Activated CD4-positive, alpha-beta T cell treated with anti-CD3 and anti-CD28 coated beads, Interleukin-2, Interleukin-6, amounts not matched to agents 100 ng/mL and 50 ng/mL, durations not matched to agents 16 hours and 8 hours (primary cell): ENCODE measurements around the gene FMNL2.
A peak's percentile ranks its signal among the peaks of the same experiment; 100 is the strongest.

Experiments
- DNase-seq: peaks from one replicate; pipeline ENCODE4 v3.0.0-alpha.2; 2020

The FMNL2 gene

DNA sequence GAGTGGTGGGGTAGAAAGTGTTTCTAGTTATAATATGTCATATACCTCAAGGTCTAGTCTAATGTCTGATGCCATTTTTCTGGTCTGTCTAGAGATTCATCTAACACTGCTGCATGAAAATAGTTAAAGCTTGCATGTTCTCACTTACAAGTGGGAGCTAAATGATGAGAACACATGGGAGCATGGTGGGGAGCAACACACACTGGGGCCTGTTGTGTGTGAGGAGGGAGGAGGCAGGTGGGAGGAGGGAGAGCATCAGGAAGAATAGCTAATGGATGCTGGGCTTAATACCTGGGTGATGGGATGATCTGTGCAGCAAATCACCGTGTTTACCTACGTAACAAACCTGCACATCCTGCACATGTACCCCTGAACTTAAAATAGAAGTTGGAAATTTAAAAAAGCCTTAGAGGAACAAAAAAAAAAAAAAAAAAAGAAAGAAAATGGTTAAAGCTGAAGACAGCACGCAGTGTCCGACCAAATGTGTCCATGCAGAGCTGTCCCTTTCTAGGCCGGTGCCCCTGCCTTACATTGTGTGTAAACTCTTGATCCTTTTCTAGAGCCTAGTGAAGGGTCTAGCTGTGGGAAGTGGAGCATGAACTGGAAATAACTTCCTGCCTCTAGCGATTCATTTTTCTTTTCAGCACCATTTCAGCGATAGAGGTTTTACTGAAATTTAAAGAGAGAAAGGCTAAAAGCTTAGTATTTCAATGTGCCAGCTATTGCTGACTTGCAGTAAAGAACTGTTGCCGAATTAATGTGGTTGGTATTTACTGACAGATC is 94.0 kb downstream of the FMNL2 start:
- DNase-seq: no peak

DNA sequence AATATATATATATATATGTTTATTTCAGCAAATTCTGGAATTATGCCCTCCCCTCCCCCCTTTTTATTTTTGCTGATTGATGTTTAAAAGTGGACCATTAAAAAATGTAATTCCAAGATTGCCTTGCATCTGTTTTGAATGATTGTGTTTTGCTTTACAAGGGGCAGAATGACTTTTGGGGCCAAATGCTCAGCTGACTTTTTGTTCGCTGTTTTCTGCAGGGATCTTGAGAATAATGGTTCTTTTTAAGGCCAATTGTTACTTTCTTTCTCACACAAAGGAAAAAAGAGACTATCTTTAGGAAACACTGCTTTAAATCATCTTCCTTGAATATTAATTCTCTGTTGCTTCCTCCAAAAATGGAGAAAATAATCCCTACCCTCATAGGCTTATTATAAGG is 95.9 kb downstream of the FMNL2 start:
- DNase-seq: no peak

DNA sequence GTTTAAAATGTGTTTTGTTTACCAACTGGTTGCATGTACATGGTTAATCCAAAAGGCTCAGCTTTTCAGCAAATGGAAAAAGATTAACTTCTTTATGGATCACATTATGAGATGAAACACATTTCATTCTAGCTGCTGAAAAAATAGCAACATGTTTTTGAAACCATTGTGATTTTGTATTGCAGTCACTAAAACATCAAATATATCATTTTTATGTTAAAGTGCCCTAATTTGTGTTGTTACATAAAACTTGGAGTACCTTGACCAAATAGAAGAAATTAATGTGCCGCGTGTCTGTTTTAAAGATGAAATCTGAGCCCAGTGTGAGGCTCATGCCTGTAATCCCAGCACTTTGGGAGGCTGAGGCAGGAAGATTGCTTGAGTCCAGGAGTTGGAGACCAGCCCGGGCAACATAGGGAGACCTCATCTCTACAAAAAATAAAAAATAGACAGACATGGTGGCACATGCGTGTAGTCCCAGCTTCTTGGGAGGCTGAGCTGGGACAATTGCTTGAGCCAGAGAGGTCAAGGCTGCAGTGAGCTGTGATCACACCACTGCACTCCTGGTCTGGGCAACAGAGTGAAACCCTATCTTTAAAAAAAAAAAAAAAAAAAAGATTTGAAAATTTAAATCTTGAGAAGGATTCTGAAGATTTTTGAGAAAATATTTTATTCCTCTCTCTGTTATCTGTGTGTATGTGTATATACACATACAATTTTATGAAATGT is 96.6 kb downstream of the FMNL2 start:
- no peak for DNase-seq

DNA sequence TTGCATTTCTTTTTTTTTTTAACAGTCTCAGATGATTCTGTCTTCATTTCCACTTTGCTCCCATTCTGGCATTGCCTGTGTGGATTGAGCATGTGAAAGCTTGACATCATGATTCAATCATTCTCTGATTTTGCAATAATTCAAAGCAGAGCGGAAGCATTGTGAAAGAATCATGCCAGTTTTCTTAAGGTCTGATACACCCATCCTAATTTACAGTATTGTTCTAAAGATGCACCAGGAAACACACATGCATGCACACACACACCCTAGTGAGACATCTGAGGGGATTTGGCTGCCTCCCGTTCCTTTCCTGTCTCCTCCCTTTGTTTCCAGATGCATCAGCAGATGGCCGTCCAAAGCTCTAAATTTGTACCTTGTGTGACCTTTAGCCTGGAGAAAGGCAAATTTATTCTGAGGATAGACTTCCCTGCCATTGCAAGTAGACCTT is 97.3 kb downstream of the FMNL2 start:
- DNase-seq: no peak

DNA sequence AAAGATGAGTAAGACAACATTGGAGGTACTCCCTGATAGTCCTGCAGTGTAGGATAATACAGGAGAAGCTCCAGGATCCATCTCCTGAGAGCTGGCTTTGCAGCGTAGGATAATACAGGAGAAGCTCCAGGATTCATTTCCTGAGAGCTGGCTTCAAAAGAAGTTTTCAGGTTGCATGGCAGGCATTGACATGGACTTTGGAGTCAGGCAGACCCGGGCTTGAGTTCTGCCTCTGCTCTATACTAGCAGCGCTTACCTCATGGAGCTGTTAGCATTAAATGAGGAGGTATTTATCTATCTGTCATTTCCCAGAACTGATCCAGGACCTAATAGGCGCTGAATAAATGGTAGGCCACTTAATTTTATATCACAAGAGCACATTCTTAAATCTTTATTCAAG is 97.8 kb downstream of the FMNL2 start:
- DNase-seq: no peak

DNA sequence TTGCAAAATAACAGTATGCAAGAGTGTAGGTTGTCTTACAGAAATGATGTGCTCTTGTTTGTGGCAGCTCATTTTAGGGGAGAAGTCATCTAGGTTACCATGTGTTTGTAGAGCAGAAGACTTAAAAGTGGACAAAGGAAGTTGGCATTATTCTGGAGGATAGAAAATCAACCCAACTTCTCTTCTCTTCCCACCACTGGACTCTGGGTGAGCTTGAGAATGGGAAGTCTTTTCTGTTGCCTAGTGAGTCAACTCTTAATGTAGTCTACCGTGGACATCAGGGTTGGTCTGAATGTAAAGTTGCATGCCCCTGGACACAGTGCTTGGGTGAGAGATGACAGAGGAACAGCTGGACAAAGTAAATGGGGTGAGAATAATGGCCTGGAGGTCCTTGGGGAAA is 98.3 kb downstream of the FMNL2 start:
- no peak for DNase-seq

DNA sequence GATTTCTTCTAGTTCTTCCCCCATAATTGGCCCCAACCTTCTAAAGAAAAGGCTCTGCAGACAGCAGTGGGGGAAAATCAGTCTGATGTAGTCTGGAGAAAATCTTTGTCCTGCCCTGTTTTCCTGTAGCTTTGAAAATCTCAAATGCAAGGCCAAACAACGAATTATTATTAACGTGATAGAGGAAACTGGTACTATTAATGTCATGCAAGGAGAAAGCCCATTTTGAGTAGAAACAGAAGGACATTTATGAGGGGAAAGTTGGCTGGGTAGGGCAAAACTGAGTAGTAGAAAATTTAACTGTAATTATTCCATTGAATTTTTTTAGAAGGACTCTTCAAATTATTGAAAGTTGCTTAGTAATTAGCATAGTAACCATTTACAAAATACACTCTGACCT is 98.8 kb downstream of the FMNL2 start:
- DNase-seq: no peak

DNA sequence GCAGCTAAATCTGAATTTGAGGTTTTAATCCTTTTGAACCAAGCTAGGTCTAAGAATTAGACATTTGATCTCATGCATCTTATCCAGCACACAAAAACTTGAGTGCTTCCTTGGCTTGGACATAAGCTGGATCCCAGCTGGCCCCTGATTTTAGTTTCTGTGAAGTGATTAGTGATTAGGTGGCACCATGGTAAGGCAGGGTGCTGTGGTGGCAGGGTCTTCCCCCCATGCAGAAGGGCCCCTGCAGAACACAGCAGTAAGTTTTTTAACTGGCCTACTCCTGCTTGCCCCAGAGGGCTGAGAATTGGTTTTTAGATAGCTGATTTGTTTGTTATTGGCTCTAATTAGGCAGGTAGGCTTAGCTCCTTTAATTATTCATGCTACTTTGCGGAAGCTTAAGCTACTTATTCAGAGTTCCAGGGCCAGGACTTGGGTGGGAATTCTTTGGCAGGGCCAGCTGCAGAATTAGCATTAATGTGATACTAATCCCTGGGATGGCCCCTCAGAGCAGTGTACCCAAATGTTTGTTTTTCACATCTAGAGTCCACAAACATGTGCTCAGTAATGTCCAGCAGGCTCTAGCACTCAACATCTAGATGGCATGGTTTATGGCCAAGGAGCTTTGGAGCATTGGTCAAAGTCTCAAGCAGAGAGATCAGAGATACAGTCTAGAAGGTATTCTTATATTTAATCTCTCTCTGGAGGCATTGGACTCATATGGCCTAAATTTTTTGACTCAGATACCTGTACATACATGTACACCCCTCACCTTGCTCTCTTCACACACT is 99.6 kb downstream of the FMNL2 start:
- no peak for DNase-seq

DNA sequence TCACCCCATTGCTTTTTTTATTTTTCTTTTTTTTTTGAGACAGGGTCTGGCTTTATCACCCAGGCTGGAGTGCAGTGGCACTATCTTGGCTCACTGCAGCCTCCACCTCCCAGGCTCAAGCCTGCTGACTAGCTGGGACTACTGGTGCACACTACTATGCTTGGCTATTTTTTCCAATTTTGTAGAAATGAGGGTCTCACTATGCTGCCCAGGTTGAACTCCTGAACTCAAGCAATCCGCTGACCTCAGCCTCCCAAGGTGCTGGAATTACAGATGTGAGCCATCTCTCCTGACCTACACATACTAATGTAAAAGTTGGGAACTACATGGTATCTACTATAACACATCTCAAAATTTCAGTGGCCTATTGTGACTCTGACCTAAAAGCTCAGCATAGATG is 101.2 kb downstream of the FMNL2 start:
- no peak for DNase-seq

DNA sequence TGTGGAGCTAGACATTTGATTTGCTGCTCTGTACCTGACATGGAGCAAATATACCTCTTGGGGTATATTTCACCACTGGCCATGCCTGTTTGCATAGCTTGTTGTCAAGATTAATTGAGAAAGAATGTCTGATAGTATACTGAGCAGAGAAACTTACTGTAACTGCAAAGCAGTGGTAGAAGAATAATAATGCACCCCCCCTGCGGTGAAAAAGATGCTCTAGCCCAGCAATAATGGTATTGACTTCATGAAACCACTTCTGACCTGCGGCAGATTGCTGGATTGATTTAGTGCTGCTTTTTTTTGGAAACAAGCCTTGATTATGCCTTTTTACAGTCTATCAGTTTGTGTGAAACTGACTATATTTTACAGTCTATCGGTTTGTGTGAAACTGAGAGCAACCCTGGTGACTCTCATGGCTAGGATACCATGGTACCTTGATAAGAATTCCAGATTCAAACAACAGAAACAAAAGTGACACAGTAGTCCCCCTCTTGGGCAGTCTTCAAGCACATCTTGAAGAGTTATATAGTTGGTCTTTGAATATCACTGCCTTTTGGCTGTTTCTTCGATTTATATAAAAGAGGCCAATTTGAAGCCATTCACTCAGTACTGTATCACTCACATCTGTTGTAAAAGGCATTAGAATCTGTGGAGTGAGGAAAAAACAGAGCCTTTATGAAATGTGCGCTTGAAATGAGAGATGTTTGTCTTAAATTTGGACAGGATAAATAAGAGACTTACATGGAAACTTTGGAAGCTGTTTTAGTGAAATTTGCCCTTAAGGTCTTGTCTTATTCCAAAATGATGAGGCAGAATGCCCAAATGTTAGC is 102.5 kb downstream of the FMNL2 start:
- DNase-seq: no peak

DNA sequence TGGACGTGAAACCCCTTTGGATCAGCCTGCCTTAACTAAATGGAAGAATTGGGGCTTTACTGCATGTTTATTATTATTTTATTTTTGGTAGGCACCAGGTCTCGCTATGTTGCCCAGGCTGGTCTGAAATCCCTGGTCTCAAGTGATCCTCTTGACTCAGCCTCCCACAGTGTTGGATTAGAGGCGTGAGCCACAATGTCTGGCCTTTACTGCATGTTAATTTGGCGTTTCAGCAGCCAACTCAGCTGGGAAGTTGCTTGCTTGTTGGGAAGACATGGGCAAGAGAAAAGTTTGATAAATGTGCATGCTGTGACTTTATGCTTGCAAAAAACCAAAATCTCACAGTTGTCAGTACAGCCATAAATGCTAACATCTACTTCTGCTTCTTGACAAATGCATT is 105.1 kb downstream of the FMNL2 start:
- no peak for DNase-seq

DNA sequence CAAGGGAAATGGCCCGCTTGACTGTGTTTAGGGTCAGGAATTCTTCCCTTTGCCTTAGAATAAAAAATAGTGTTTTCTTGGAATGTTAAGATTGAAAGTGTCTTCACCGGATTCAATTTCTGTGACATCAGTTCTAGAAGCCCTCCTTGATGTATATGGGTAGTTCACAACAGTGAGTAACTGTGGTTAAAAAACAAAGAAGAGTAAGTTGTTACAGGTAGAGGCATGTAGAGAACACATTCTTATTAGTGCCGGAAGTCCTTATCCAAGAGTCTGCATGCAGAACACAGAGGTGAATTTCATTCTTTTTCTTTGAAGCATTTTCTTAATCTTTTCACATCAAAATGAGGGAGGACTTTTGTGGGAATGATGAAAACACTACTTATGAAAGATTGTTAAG is 105.5 kb downstream of the FMNL2 start:
- no peak for DNase-seq

DNA sequence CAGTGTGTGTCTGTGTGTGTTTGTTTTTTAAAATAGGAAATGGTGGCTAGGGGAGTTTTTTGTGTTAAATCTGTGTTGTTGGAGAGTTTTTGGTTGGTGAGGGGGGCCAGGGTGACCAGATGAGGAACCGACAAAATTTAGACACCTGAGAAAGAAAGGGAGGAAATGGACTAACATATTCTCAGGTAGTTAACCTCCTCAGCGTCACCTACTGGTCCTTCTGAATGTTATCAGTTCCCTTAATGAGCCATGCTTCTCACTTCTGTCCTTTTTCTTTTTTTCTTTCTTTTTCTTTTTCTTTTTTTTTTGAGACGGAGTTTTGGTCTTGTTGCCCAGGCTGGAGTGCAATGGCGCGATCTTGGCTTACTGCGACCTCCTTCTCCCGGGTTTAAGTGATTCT is 107.0 kb downstream of the FMNL2 start:
- DNase-seq: no peak

DNA sequence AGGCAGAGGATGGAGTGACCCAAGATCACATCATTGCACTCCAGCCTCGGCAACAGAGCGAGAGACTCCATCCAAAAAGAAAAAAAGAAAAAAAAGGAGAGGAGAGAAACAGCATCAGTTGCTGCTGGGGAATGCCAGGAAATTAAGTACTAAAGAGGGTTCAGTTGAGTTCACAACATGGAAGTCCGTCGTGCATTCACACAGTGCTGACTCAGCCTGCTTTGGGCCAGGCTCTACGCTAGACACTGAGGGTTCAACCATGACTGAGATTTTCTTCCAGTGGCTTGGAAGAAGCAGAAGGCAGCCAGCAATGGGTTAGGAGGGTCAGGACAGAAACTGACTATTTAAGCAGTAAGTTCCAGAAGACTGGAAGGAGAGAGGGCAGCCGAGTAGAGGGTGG is 108.8 kb downstream of the FMNL2 start:
- DNase-seq: no peak

DNA sequence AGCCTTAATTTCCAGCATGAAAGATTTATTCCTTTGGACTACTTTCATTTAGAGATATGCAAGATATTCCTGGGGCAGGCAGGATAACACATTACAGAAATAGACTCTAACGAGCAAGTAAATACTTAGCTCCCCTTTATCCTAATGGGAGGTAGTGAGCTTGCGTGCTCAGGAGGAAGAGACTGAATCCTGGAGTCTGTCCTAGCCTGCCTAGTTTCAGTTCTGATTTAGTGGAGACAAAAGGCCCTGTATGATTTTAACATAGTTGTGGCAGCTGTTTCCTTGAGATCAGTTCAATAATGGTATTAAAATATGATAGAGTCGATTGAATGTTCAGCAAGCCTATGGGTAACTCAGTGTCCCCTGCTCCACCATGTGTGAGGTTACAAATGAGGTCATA is 109.5 kb downstream of the FMNL2 start:
- DNase-seq: no peak

DNA sequence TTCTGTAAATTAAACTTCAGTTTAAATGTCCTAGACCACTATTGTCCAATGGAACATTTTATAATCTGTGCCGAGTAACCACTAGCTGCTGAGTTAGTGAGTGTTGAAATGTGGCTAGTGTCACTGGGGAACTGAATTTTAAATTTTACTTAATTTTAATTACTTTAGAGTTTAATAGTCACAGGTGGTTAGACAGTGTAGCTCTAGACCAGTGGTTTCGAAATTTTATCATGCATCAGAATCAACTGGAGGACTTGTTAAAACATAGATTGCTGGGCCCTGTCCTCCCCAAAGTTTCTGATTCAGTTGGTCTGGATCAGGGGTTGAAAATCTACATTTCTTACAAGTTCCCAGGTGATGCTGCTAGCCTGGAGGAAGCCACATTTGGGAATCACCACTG is 110.4 kb downstream of the FMNL2 start:
- DNase-seq: no peak

DNA sequence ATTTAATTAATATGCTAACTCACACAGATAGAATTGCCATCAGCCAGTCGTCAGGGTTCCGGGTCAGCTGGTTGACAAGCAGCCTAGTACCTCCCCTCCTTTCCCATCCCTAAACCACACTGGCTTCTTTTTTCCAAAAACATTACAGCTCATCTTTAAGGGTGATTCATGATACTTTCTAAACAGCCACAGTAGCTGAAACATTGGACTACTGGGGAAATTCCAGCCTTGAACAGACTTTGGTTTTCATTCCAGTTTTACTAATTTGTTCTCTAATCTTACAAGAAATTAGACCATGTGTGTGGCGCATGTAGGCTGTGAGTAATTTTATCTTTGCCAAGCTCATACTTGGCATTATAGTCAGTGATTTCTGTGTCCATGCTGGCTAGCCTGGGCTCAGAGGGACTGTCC is 110.8 kb downstream of the FMNL2 start:
- peak; percentile 28 for DNase-seq

DNA sequence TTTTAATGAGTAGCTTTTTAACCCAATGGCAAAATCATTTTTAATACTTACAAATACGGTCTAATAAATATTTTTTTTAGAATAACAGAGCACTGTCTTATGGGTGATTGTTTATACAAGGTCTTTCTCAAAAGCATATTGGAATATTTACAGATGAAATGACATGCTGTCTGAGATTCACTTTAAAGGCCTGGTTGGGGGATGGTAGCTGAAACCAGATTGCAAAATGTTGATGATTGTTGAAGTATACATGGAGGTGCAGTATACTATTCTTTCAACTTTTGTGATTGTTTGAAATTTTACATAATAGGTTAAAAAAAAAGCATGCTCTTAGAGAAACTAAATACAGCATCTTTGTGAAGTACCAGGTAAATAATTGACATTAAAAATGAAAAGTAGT is 111.2 kb downstream of the FMNL2 start:
- DNase-seq: no peak

DNA sequence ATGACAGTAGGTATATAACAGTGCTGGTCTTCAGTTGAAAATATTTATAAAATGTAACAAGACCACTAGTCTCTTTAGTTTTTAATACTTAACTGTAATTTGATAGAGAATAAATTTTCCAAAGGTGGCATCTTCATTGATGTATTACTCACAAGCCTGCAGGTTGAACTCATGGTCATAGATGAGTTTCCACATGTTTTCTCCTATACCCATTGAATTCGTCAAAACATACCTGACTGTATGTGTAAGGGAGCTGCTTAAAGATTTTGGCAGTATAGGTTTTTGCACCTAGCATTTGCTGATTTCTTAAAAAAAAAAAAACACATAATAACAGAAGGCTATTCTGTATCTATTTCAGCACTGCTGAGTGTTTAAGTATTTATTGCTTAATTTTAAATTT is 112.9 kb downstream of the FMNL2 start:
- no peak for DNase-seq

DNA sequence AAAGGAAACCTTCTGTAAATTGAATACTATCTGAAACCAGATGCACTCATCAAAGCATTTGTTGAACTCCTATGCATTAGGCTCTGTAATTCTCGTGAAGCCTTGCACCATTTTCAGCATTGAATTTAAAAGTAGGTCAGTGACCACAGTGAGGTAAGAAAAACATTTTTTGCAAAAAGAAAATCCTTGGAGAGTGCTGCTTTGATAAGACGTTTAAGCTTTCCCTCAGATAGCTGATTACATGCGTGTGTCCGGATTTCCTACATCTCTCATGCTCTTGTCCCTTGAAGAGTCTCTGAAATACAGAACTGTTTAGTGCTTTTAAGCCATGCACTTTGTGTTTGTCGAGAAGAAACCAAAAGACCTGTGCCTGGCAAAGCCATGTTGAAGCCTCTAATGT is 113.6 kb downstream of the FMNL2 start:
- no peak for DNase-seq

DNA sequence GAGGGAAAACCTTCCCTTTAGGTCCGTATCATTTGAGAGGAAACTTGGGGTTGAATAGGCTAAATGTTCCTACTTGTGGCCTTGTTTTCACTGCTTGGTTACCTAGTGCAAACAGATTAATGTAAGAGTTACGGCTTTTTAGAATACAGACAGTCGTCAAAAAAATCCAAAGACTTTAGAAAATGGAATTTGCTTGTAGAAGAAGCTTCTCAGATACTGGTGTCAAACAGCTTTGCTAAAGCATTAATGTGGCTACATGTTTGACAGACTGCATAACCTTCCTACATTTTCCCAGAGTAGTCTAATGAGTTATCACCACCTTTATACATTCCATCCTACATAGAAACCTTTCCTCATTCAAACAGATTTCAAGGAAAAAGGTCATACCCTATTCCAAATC is 114.6 kb downstream of the FMNL2 start:
- no peak for DNase-seq

DNA sequence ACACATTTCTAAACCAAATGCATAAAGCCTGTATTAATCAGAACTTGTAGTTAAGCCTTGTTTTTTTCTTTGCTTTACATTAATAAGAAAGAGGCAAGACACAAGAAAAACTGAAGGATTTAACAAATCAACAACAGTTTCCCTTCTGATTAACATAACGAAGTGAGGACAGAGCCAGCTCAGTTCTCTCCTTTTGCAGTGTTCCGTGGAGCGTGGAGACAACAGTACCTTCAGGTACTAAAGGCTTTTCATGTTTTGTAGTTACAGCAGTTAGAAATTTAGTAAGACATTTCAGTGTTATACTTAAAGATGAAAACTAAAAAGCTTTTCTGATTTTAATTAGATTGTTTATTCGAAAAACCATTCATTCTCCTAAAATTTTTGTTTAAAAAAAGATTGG is 115.2 kb downstream of the FMNL2 start:
- DNase-seq: no peak
